GM18508 (cell line): Measurements from ENCODE around the gene PLXND1.
"Not testable (repeated sequence)": the region's sequence is repeated elsewhere in the genome, so short reads cannot be mapped to it uniquely, and the experiment has no call there.

Experiments used
- ATAC-seq: cut with Tn5 transposase; IDR thresholded peaks from one replicate; pipeline ENCODE4 v1.9.1; 2021; ENCODE audit warnings: moderate number of reproducible peaks; ENCODE audit not compliant: insufficient read depth, unreplicated experiment

PLXND1 gene

DNA sequence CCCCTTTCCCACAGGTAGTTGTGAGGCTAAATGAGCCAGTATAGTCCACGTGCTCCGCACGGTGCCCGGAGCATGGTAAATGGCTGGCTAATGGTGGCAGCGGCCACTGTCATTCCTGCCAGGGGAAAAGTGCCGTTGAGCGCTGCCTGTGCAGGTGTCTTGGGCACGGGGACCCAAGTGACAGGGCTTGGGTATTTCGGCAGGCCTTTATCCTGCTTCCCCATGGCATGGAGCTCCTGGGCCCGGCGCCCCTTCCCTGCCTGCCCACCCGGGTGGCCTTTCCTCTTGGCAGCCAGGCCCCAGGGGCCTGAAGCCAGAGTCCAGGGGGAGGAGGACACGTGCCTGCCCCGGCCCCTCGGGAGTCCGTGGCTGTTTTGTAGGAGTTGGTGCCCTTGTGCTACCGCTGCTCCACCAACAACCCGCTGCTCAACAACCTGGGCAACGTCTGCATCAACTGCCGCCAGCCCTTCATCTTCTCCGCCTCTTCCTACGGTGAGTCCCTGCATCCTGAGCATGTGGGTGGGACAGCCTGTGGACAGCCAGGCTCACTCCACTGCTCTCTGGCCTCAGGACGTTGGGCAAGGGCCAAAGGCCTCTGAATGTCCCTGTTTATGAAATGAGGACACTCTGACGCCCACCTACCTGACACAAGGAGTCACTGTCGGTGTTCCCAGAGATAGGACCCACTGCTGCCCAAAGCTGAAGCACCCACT is 91.2 kb downstream of the PLXND1 start:
- ATAC-seq: not testable (repeated sequence)

DNA sequence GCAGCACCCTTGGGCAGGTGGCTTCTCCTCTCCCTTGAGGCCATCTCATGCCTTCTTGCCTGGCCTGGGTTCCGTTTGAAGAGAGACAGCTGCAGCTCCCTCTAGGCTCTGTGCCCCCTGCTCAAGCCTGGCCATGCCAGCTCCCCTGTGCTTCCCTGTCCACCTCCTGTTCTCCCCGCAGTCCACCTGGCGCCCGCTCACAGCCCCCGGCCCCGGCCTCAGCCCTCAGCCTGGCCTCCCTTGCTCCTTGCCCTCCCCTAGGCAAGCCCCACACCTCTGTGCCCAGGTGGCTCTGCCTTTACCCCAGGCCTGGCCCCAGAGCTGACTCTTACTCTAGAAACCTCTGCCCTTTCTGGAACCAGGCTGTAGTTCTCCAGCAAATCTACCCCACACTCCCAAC is 91.9 kb downstream of the PLXND1 start:
- ATAC-seq: no peak

DNA sequence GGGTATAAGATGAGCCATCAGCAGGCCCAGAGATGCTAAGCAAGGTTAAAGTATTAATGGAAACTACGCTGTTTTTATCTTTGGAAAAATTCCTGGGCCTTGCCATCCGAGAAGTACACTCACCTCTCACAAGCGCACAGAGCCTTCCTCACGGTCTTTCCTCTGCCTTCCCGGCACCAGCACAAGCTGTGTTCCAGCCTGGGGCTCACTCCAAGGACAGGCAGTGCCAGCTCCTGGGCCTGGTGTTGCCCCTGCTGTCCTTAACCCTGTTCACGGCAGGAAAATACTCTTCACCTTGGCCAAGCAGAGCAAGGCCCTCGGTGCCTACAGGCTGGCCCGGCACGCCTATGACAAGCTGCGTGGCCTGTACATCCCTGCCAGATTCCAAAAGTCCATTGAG is 92.4 kb downstream of the PLXND1 start:
- ATAC-seq: no peak

DNA sequence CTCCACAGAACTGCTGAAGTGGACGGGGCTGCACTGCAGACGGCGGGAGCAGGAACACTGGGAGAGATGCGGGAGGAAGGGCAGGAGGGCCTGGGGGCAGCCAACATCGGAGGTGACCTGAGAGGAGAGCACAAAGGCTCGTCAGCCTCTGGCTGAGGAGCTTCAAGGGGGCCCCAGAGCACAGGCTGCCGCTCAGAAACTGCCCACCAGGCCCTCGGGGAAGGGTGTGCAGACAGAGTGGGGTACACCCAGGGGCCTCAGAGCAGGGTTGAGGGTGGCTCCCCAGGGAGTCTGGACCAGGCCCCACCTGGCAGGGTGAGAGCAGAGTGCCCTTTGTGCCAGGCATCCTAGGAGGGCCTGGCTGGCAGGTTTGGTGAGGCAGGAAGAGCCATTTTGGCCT is 92.8 kb downstream of the PLXND1 start:
- ATAC-seq: no peak

DNA sequence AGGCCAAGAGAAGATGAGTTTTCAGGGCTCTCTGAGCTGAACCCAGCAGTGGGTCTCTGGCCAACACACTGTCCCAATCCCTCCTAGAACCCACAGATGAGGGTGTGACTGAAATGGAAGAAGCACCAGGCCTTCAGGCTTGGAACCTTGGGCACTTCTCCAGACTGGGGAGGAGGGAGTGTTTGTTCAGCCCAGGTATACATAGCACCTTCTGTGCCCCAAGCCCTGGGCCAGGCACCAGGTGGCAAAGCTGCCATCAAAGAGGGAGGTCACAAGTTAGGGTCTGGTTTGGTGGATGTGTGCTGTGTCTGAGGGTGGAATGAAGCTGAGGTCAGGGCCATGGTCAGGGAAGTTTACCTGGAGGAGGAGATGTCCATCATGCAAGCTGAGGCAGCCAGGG is 93.9 kb downstream of the PLXND1 start:
- ATAC-seq: no peak

DNA sequence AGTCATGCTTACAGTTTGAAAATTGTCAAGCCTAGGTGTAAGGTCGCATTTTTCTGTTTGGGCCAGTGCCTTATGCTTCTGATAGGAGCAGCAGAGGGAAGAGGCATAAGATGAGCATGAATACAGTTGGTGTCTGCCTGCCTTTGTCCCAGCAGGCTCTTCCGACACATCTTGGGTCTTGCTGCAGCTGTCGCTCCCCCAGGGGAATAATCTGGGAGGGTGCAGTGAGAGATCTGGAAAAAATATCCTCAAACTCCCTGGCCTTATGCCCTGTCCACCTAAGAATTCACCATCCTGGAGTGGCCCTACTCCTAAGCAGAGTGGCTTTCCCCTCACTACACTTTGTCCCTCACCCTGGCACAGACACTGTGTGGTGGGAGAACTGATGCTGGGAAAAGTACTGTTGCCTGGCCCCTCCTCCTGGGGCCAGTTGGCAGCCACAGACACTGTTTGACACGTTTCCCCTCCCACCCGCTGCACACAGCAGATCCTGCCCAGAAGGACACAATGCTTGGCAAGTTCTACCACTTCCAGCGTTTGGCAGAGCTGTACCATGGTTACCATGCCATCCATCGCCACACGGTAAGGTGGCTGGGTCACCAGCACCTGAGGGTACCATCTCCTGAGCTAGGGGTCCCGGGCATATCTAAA is 99.2 kb downstream of the PLXND1 start:
- no peak for ATAC-seq

DNA sequence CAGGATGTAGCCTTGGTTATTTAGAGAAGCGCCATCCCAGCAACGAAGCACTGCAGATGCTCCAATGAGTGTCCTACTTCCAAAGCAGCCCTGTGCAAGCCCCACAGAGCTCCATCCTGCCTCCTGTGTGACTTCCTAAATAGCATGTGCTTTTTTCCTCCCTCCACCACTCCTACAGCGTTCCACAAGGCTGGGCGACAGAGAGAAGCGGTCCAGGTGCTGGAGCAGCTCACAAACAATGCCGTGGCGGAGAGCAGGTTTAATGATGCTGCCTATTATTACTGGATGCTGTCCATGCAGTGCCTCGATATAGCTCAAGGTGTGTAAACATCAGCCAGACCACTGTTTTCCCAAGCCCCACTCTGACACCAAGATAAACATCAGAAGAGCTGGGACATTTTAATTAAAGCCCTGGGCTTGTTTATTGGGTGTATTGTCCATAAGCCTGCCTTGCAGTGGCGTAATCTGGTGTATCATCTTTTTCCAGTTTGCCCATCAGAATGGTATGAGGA is 100.2 kb downstream of the PLXND1 start:
- ATAC-seq: no peak

DNA sequence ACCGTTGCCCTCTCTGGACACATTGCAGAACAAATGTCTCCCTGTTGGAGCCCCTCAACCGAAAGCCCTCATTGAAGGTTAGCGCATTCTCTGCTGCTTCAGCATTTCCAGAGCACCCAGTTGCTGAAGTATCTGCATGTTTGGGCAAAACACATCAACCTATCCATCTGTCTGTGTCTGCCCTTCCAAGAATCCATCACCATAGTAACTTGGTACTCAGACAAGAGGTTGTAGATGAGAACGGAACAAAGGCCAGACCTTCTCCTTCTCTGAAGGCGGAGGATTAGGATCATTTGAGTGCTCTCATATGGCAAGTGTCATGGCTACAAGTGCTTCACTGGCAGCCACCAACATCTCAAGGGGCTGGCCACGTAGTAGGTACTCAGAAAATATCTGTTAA is 101.1 kb downstream of the PLXND1 start:
- ATAC-seq: no peak
